Kidney glomerular epithelial cell (primary cell): Measurements from ENCODE around the gene ARFRP1.
A peak's percentile ranks its signal among the peaks of the same experiment; 100 is the strongest.

ENCODE experiments used
- DNase-seq: peaks from one replicate; lab custom pipeline; 2025; lab: John Stamatoyannopoulos, UW

Gene ARFRP1

GRCh38 chr20:63743210-63743970 lies 35.6 kb upstream of the ARFRP1 start:
- DNase-seq = no peak

GRCh38 chr20:63742381-63743024 lies 34.7 kb upstream of the ARFRP1 start:
- DNase-seq = no peak

GRCh38 chr20:63741676-63742380 lies 34.1 kb upstream of the ARFRP1 start:
- no peak for DNase-seq

GRCh38 chr20:63741354-63741675 lies 33.5 kb upstream of the ARFRP1 start:
- no peak for DNase-seq

GRCh38 chr20:63740627-63741353 lies 33.0 kb upstream of the ARFRP1 start:
- DNase-seq = peak; percentile 81

GRCh38 chr20:63740070-63740626 lies 32.4 kb upstream of the ARFRP1 start:
- peak; percentile 1 for DNase-seq

- DNase-seq = peak; percentile 23
Measured at GRCh38 chr20:63739130-63740069, 31.6 kb upstream of the ARFRP1 start, which contains the start of gene SLC2A4RG. TSS of gene SLC2A4RG (plus strand) at chr20:63739776. CDS start at chr20:63739913, 137 bp downstream.

GRCh38 chr20:63738687-63739129 lies 30.9 kb upstream of the ARFRP1 start:
- DNase-seq = no peak

- no peak for DNase-seq
Measured at GRCh38 chr20:63737945-63738686, 30.3 kb upstream of the ARFRP1 start.

- no peak for DNase-seq
Measured at GRCh38 chr20:63737695-63737944, 29.8 kb upstream of the ARFRP1 start.

- DNase-seq = no peak
Measured at GRCh38 chr20:63736893-63737694, 29.3 kb upstream of the ARFRP1 start.

- DNase-seq = no peak
Measured at GRCh38 chr20:63735859-63736718, 28.3 kb upstream of the ARFRP1 start, which contains the start of gene LIME1. TSS of gene LIME1 (plus strand) at chr20:63736664. CDS start at chr20:63737550, 886 bp downstream.

GRCh38 chr20:63734946-63735858 lies 27.4 kb upstream of the ARFRP1 start:
- DNase-seq = no peak

GRCh38 chr20:63734111-63734945 lies 26.6 kb upstream of the ARFRP1 start:
- no peak for DNase-seq

GRCh38 chr20:63733579-63734081 lies 25.9 kb upstream of the ARFRP1 start:
- DNase-seq = no peak

- DNase-seq = no peak
Measured at GRCh38 chr20:63733117-63733516, 25.3 kb upstream of the ARFRP1 start.
